ENCODE data around the gene APEX1.

GRCh38 chr14:20468764-20469241 is 13.8 kb downstream of the APEX1 start:
- TF ChIP-seq RARB (CRISPR knock-in tag; IDR thresholded peaks at IDR 0.05) (no peak), PATZ1 (CRISPR knock-in tag; IDR thresholded peaks at IDR 0.05; ENCODE audit: borderline replicate concordance) (no peak), PPARA (CRISPR knock-in tag; IDR thresholded peaks at IDR 0.05; ENCODE audit: borderline replicate concordance) (no peak), BACH2 (CRISPR knock-in tag; IDR thresholded peaks at IDR 0.05; ENCODE audit: borderline replicate concordance) (no peak), ARNTL (CRISPR knock-in tag; IDR thresholded peaks at IDR 0.05; ENCODE audit: borderline replicate concordance, low read depth) (no peak), OSR1 (CRISPR knock-in tag; IDR thresholded peaks at IDR 0.05) (no peak), TOX (CRISPR knock-in tag; IDR thresholded peaks at IDR 0.05; ENCODE audit: borderline replicate concordance) (no peak)

All from SK-N-SH treated with all-trans-retinoic acid at 6 μM for 48 hours (cell line).